Measurements from ENCODE around the gene PTPN13. TPM values are rescaled to one million over a fixed set of nuclear protein-coding genes. Genes with fewer than 3 reads are reported as not detected.

PTPN13 gene
- total RNA-seq, 4 donors from 2014 or later: 97.3 to 146 (median 125) TPM

GRCh38 chr4:86594559-86595425 is 677 bp downstream of the PTPN13 start:
- peaks cover 38% of the 10 kb centered on the region for H3K4me1 ChIP-seq
- H3K27me3 ChIP-seq: no peaks in the 10 kb centered on the region
- H3K9me3 ChIP-seq: no peaks in the 10 kb centered on the region
- 1% methylated on average over 41 of the region's 47 CpGs for WGBS
- peak; percentile 77 to 80 for DNase-seq (ENCODE audit: low spot score in 2 of 2)
- H3K4me3 ChIP-seq: peak overlapping the region; percentile 95
- no peak for TF ChIP-seq CTCF (IDR thresholded peaks at IDR 0.05)
- H3K36me3 ChIP-seq: no peaks in the 10 kb centered on the region
- H3K27ac ChIP-seq: peak overlapping the region; percentile 94

GRCh38 chr4:86595426-86595805 is 1.3 kb downstream of the PTPN13 start:
- TF ChIP-seq EP300 (IDR thresholded peaks at IDR 0.05) (no peak), POLR2AphosphoS5 (IDR thresholded peaks at IDR 0.05) (no peak), CTCF (IDR thresholded peaks at IDR 0.05) (no peak), POLR2A (IDR thresholded peaks at IDR 0.05) (no peak)
- peak overlapping the region; percentile 94 for H3K27ac ChIP-seq
- no peaks in the 10 kb centered on the region for H3K9me3 ChIP-seq
- no peaks in the 10 kb centered on the region for H3K36me3 ChIP-seq
- 5% methylated on average over 9 of the region's 9 CpGs for WGBS
- DNase-seq (ENCODE audit: low spot score in 2 of 2): no peak
- no peaks in the 10 kb centered on the region for H3K27me3 ChIP-seq
- H3K4me1 ChIP-seq: peaks cover 42% of the 10 kb centered on the region
- peak overlapping the region; percentile 95 for H3K4me3 ChIP-seq

GRCh38 chr4:86596807-86597206 is 2.7 kb downstream of the PTPN13 start:
- 31% methylated on average over 2 of the region's 2 CpGs for WGBS
- peak overlapping the region; percentile 95 for H3K4me3 ChIP-seq
- no peaks in the 10 kb centered on the region for H3K27me3 ChIP-seq
- no peak for DNase-seq (ENCODE audit: low spot score in 2 of 2)
- peak overlapping the region; percentile 35 for H3K27ac ChIP-seq
- TF ChIP-seq POLR2AphosphoS5 (IDR thresholded peaks at IDR 0.05): no peak
- TF ChIP-seq POLR2A (IDR thresholded peaks at IDR 0.05): no peak
- no peak for TF ChIP-seq CTCF (IDR thresholded peaks at IDR 0.05)
- no peak for TF ChIP-seq EP300 (IDR thresholded peaks at IDR 0.05)
- no peaks in the 10 kb centered on the region for H3K36me3 ChIP-seq
- peaks cover 42% of the 10 kb centered on the region for H3K4me1 ChIP-seq
- H3K9me3 ChIP-seq: no peaks in the 10 kb centered on the region

- no peak for DNase-seq (ENCODE audit: low spot score in 2 of 2)
- no peak overlapping the region for H3K27ac ChIP-seq
- H3K27me3 ChIP-seq: no peaks in the 10 kb centered on the region
- H3K4me1 ChIP-seq: peaks cover 25% of the 10 kb centered on the region
- H3K9me3 ChIP-seq: no peaks in the 10 kb centered on the region
- H3K36me3 ChIP-seq: no peaks in the 10 kb centered on the region
- TF ChIP-seq EP300 (IDR thresholded peaks at IDR 0.05): no peak
- TF ChIP-seq CTCF (IDR thresholded peaks at IDR 0.05): no peak
- no peak for TF ChIP-seq POLR2A (IDR thresholded peaks at IDR 0.05)
- no peak for TF ChIP-seq POLR2AphosphoS5 (IDR thresholded peaks at IDR 0.05)
- H3K4me3 ChIP-seq: no peak overlapping the region
- 63% methylated on average over 1 of the region's 1 CpG for WGBS
These were observed 6.0 kb downstream of the PTPN13 start for GRCh38 chr4:86600007-86600653.

DNA sequence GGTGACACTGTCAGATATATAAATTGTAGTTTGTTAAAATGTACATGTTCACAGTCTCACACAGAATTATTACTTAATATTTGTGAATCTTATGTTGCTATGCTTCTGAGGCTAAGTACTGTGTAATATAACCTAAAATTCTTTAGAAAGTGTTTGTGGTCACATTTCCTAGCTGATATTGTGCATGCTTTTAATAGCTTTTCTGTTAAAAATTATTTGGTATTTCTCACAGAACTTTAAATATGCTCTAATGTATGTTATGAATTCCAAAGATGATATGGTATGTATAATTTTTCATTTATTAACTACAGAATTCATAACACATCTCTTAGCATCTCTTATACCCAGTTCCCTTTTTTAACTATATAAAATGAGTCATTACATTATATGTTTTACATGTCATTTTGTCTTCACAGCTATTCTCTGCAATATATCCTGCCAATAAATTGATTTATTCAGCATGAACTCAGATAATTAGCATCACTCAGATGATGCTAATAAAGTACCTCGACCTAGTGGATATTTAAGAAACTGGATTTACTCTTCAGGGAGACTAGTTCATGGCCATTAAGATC is 9.3 kb downstream of the PTPN13 start:
- H3K4me1 ChIP-seq: peaks cover 11% of the 10 kb centered on the region
- H3K27me3 ChIP-seq: no peaks in the 10 kb centered on the region
- WGBS: 45% methylated on average over 1 of the region's 1 CpG
- H3K9me3 ChIP-seq: no peaks in the 10 kb centered on the region
- no peak overlapping the region for H3K27ac ChIP-seq
- TF ChIP-seq POLR2A (IDR thresholded peaks at IDR 0.05) (no peak), POLR2AphosphoS5 (IDR thresholded peaks at IDR 0.05) (no peak), CTCF (IDR thresholded peaks at IDR 0.05) (no peak), EP300 (IDR thresholded peaks at IDR 0.05) (no peak)
- no peak for DNase-seq (ENCODE audit: low spot score in 2 of 2)
- H3K4me3 ChIP-seq: no peak overlapping the region
- no peaks in the 10 kb centered on the region for H3K36me3 ChIP-seq
